HEK293 (cell line): ENCODE results near the gene ARL8A.

Experiments used
- CTCF ChIA-PET: fragments of 350-600 bp; formaldehyde crosslinking; extraction: SDS; loops from one replicate; lab custom pipeline; 2021; ENCODE audit warnings: antibody characterized with exemption; lab: Yijun Ruan, JAX
- POLR2A ChIA-PET: fragments of 300-600 bp; formaldehyde crosslinking; extraction: SDS; loops from one replicate; lab custom pipeline; 2020; ENCODE audit warnings: antibody characterized with exemption, inconsistent platforms; lab: Yijun Ruan, JAX
- H3K27ac ChIP-seq: fragments of 200-500 bp; sonication (Bioruptor generic); 2 replicates; pipeline ENCODE4 v1.5.1; 2014; ENCODE audit warnings: low read depth, low read length, control low read depth, inconsistent platforms; ENCODE audit errors: extremely low read depth
- H3K36me3 ChIP-seq, 2 experiments: fragments of 200-500 bp in 1 of 2; sonication (Bioruptor generic) in 1 of 2; 1 replicate in 1 of 2; 2 replicates in 1 of 2; pipeline ENCODE4 v1.5.1; 2014 to 2017; ENCODE audit warnings: inconsistent platforms in 2 of 2, low read length in 2 of 2; ENCODE audit not compliant: control insufficient read depth in 2 of 2, insufficient read depth in 1 of 2
- H3K4me1 ChIP-seq: fragments of 200-500 bp; sonication (Bioruptor generic); 2 replicates; pipeline ENCODE4 v1.5.1; 2014; ENCODE audit warnings: mild to moderate bottlenecking, low read length, inconsistent platforms; ENCODE audit not compliant: control insufficient read depth, insufficient read depth
- H3K4me3 ChIP-seq: 2 replicates; pipeline ENCODE4 v1.5.1; 2011; ENCODE audit warnings: low read depth, mild to moderate bottlenecking, control low read depth, low read length, moderate library complexity
- H3K9me3 ChIP-seq: fragments of 200-500 bp; sonication (Bioruptor generic); 2 replicates; pipeline ENCODE4 v1.5.1; 2014; ENCODE audit warnings: low read depth, low read length, inconsistent platforms; ENCODE audit not compliant: control insufficient read depth, insufficient read depth
- EGR2 ChIP-seq: fragments of 450-650 bp; formaldehyde crosslinking; IDR thresholded peaks from 2 replicates; pipeline ENCODE4 v1.5.1; 2016; ENCODE audit warnings: low read depth, missing biosample characterization, missing genetic modification characterization
- GLI2 ChIP-seq: fragments of 450-650 bp; formaldehyde crosslinking; IDR thresholded peaks from 2 replicates; pipeline ENCODE4; 2017; ENCODE audit warnings: missing biosample characterization, missing genetic modification characterization, low read depth, borderline replicate concordance
- GLIS1 ChIP-seq: fragments of 450-650 bp; formaldehyde crosslinking; IDR thresholded peaks from 2 replicates; pipeline ENCODE4 v1.5.1; 2016; ENCODE audit warnings: missing biosample characterization, missing genetic modification characterization
- SP2 ChIP-seq: fragments of 450-650 bp; formaldehyde crosslinking; IDR thresholded peaks from 2 replicates; pipeline ENCODE4 v1.5.1; 2016; ENCODE audit warnings: missing biosample characterization, missing genetic modification characterization
- ZBTB7A ChIP-seq: fragments of 450-650 bp; formaldehyde crosslinking; IDR thresholded peaks from 2 replicates; pipeline ENCODE4 v1.5.1; 2016; ENCODE audit warnings: low read depth, missing biosample characterization, missing genetic modification characterization
- ZFHX2 ChIP-seq: fragments of 450-650 bp; formaldehyde crosslinking; conservative IDR thresholded peaks from 2 replicates; pipeline ENCODE4 v1.5.1; 2016; ENCODE audit warnings: missing biosample characterization, missing genetic modification characterization
- ZFP37 ChIP-seq: fragments of 450-650 bp; formaldehyde crosslinking; IDR thresholded peaks from 2 replicates; pipeline ENCODE4 v1.5.1; 2016; ENCODE audit warnings: missing biosample characterization, missing genetic modification characterization
- ZNF114 ChIP-seq: fragments of 450-650 bp; formaldehyde crosslinking; IDR thresholded peaks from 2 replicates; pipeline ENCODE4 v1.5.0; 2017; ENCODE audit warnings: missing biosample characterization, missing genetic modification characterization
- ZNF140 ChIP-seq: fragments of 450-650 bp; formaldehyde crosslinking; IDR thresholded peaks from 2 replicates; pipeline ENCODE4 v1.5.1; 2016; ENCODE audit warnings: missing biosample characterization, missing genetic modification characterization
- ZNF248 ChIP-seq: fragments of 450-650 bp; formaldehyde crosslinking; IDR thresholded peaks from 2 replicates; pipeline ENCODE4 v1.5.1; 2017; ENCODE audit warnings: missing biosample characterization, missing genetic modification characterization
- TF ChIP-seq, protein P1 (sequence below): fragments of 450-650 bp; formaldehyde crosslinking; IDR thresholded peaks from 2 replicates; pipeline ENCODE4 v1.5.1; 2017; ENCODE audit warnings: missing biosample characterization, missing genetic modification characterization

Gene ARL8A

GRCh38 chr1:202162047-202162417 lies 17.5 kb upstream of the ARL8A start:
- Histone ChIP-seq H3K27ac (no peak overlapping the region), H3K4me3 (no peak overlapping the region), H3K9me3 (no peaks in the 10 kb centered on the region), H3K36me3 (no peaks in the 10 kb centered on the region), H3K4me1 (no peaks in the 10 kb centered on the region)
- ChIA-PET POLR2A (no interaction called here), CTCF (interaction anchor here (1.3 to 1.9 kb wide), 2 partner anchors 7 to 16 kb away, joined by 3 to 6 read pairs; no protein-coding TSS in a partner anchor)
- no peak for TF ChIP-seq GLI2
- TF ChIP-seq, protein P1, sequence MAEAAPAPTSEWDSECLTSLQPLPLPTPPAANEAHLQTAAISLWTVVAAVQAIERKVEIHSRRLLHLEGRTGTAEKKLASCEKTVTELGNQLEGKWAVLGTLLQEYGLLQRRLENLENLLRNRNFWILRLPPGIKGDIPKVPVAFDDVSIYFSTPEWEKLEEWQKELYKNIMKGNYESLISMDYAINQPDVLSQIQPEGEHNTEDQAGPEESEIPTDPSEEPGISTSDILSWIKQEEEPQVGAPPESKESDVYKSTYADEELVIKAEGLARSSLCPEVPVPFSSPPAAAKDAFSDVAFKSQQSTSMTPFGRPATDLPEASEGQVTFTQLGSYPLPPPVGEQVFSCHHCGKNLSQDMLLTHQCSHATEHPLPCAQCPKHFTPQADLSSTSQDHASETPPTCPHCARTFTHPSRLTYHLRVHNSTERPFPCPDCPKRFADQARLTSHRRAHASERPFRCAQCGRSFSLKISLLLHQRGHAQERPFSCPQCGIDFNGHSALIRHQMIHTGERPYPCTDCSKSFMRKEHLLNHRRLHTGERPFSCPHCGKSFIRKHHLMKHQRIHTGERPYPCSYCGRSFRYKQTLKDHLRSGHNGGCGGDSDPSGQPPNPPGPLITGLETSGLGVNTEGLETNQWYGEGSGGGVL, result peak; percentile 65
- TF ChIP-seq, all 188 proteins: peak for 1

DNA sequence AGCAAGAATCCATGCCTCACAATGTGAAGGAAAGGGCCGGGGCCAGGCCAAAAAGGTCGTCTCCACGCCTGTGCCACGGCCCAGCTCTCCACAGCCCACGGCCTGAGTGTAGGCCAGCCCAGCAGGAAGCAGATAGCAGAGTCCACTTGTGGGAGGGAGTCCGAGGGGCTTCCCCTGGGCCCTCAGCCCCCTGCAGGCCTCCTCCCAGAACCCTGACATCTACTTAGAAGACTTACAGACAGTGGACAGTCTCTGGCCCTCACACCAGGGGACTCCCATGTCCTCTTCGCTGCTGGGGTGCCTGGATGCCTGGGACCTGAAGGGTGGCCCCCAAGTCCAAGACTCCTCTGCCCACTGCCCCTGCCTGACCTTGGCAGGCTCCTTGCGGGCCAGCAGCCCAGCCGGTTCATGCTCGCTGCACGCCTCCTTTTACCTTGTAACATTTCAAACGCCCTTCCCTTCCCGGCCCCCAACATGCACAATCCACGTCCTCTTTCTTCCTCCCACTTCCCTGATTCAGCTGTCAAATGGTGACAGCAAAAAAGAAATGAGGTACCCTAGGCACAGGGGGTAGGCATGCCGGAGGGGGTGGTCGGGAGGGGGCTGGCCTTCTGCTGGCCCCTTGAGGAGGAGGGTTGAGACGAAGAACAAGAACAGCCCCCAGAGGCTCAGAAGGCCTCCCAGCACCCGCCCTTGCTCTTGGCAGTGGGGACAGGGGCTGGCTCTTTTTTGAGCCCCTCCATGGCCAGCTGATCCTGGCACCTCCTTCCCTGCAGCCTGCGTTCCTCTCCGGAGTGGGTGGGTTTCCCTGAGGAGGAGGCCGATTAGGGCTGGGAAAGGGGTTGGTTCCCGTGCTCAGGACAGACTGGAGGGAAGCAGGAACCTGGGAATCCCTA lies 16.9 kb upstream of the ARL8A start:
- H3K27ac ChIP-seq, result no peak overlapping the region
- H3K4me1 ChIP-seq, result no peaks in the 10 kb centered on the region
- no peak overlapping the region for H3K4me3 ChIP-seq

DNA sequence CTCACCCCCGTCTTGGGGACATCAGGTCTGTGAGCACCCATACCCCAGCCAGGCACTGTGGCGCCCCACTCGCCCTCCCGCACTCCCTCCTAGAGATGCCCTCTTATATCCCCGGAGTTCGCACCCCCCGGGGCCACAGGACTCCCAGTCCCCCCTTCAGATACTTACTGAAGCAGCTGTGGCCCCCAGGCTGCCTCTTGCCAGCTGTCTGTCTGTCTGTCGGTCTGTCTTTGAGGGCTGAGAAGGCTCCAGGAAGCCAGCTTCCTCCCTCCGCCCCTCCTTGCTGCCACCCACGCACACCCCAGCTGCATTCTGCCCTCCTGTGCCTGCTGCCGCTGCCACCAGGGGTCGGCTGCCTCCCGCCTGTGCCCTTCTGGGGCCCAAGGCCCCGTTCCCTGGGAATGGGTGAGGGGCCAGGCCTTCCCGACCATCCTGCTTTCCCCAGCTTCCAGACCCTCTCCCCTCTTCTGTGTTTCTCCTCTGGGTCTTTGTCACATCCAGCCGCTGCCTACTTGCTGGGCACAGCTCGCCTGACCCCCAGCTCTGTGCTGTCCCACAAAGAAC lies 15.9 kb upstream of the ARL8A start, which contains the start of gene PTPN7:
TSS of gene PTPN7 (minus strand) at position 226 of the 564 bp plus-strand sequence. CDS start 1,200 bp downstream, outside the sequence.
- TF ChIP-seq ZFP37 (tag by site-specific recombination), result no peak
- peak; percentile 66; the same call in 1 of the 2 replicates for TF ChIP-seq EGR2 (tag by site-specific recombination)
- peak; percentile 67 for TF ChIP-seq ZFHX2 (tag by site-specific recombination)
- Histone ChIP-seq H3K9me3 (no peaks in the 10 kb centered on the region), H3K4me1 (no peaks in the 10 kb centered on the region), H3K36me3 (no peaks in the 10 kb centered on the region), H3K27ac (no peak within 1 kb of the TSS), H3K4me3 (no peak within 1 kb of the TSS)
- POLR2A ChIA-PET, result interaction anchor here (0.6 kb wide), 1 partner anchor 191 kb away, joined by 4 read pairs; no protein-coding TSS in a partner anchor
- CTCF ChIA-PET, result interaction anchor here (0.6 kb wide), 1 partner anchor 16 kb away, joined by 3 read pairs; no protein-coding TSS in a partner anchor

More for the DNA sequence above, 16.9 kb upstream of the ARL8A start:
- H3K36me3 ChIP-seq, result no peaks in the 10 kb centered on the region
- ChIA-PET CTCF (interaction anchor here (1.3 kb wide), 1 partner anchor 15 kb away, joined by 3 read pairs; no protein-coding TSS in a partner anchor), POLR2A (no interaction called here)
- no peaks in the 10 kb centered on the region for H3K9me3 ChIP-seq
- TF ChIP-seq SP2 (tag by site-specific recombination) (peak; percentile 12; the same call in 1 of the 2 replicates), ZNF248 (tag by site-specific recombination) (no peak), ZBTB7A (tag by site-specific recombination) (no peak), ZNF140 (tag by site-specific recombination) (no peak)

DNA sequence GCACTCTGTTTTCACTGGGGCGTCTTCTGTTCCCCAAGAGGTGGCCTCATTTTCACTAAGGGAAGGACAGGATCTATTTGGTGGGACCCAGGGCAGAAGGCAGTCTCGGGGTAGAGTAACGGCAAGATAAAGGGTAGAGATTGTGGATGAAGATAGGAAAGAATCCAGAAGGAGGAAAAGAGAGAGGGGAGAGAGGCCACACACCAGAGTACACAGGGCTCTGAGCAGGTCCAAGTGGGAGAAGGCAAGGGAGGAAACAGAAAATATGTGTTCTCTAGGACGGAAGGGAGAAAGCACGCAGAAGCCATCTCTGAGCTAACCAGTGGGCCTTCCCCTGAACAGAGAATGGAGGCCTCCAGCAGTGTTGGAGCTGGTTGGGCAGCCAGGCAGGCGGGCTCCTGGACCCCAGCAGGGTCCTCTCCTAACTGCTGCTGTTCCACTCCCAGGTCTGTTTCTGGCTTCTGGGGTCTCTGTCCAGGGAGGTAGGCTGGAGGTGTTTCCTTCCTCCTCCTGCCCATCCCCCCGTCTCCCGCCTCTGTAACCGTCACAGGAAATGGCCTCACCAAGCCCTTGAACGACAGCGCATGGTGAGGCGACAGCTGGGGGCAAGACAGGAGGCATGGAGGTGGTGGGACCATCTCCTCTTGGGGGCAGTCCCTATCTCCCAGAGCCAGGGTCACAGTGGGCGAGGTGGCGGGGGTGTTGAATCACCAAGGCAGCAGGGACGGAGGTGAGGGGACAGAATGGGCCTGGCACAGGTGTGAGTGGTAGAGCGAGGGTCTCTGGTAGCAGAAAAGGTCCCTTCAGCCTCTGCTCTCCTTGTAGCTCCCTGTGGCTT lies 15.2 kb upstream of the ARL8A start:
- ChIA-PET CTCF (interaction anchor here (0.6 kb wide), 1 partner anchor 17 kb away, joined by 3 read pairs; no protein-coding TSS in a partner anchor), POLR2A (interaction anchor here (0.6 kb wide), 1 partner anchor 192 kb away, joined by 4 read pairs; no protein-coding TSS in a partner anchor)
- H3K27ac ChIP-seq, result no peak overlapping the region
- no peak for TF ChIP-seq ZNF114 (tag by site-specific recombination)
- peak; percentile 21; the same call in 1 of the 2 replicates for TF ChIP-seq GLIS1 (tag by site-specific recombination)
- TF ChIP-seq, all 188 proteins: peak for 1
- no peaks in the 10 kb centered on the region; the same call in 1 of the 2 replicates for H3K4me1 ChIP-seq
- H3K36me3 ChIP-seq, result no peaks in the 10 kb centered on the region
- H3K9me3 ChIP-seq, result no peaks in the 10 kb centered on the region
- no peak overlapping the region for H3K4me3 ChIP-seq
